Measurements from ENCODE around the gene COQ2.

COQ2 gene

GRCh38 chr4:83214079-83214478 lies 70.5 kb downstream of the COQ2 start:
- DNase-seq: no peak
